Measurements from ENCODE around the gene ARL8B. TPM values are rescaled to one million over a fixed set of nuclear protein-coding genes. Genes with fewer than 3 reads are reported as not detected.
A peak's percentile ranks its signal among the peaks of the same experiment; 100 is the strongest.

The ARL8B gene
- polyA plus RNA-seq, 1 donor, result 39.9 TPM

DNA sequence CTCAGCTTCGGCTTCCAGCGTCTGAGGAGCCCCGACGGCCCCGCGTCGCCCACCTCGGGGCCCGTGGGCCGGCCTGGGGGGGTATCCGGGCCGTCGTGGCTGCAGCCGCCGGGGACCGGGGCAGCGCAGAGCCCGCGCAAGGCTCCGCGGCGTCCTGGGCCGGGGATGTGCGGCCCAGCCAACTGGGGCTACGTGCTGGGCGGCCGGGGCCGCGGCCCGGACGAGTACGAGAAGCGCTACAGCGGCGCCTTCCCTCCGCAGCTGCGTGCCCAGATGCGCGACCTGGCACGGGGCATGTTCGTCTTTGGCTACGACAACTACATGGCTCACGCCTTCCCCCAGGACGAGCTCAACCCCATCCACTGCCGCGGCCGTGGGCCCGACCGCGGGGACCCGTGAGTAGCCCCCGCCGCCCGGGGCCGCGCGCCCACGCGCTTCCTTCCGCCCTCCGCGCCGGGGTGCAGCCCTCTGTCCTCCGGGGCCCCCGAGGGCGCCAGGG lies 65.9 kb downstream of the ARL8B start:
- DNase-seq, result peak; percentile 55

DNA sequence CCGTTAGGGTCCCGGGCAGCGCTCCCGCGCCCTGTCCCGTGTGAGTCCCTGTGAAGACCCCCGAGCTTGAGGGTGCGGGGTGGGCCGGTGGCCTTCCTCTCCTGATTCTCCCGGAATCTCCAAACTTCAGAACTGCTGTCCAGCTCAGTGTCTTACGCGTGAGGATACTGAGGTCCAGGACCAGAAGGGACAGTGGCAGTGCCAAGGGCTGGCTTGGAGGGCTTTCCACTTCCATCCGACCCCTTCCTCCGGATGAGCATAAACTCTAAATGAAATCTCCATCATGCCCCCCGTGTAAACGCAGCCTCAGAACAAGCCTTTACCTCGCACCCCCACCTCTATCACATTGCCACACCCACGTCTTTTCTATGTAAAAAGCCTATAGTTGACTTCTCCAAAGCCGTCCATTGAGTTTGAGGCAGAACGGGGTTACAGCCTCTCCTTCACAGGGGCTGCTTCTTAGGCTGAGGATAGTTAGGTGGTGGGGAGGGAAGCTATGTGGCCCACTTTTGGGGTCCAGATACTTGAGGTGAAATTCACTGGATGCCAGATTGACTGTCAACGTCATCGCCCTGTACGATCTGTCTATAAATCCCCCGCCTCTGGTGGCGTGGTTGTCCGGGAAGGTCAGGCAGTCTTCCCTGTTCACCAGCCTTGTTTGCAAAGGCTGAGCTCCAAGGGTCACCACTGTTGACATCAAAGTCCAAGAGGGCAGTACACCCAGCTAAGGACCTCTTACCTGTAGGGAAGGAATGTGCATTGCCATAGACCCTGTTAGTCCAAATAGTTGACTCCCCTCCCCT lies 66.5 kb downstream of the ARL8B start:
- peak; percentile 23 for DNase-seq

DNA sequence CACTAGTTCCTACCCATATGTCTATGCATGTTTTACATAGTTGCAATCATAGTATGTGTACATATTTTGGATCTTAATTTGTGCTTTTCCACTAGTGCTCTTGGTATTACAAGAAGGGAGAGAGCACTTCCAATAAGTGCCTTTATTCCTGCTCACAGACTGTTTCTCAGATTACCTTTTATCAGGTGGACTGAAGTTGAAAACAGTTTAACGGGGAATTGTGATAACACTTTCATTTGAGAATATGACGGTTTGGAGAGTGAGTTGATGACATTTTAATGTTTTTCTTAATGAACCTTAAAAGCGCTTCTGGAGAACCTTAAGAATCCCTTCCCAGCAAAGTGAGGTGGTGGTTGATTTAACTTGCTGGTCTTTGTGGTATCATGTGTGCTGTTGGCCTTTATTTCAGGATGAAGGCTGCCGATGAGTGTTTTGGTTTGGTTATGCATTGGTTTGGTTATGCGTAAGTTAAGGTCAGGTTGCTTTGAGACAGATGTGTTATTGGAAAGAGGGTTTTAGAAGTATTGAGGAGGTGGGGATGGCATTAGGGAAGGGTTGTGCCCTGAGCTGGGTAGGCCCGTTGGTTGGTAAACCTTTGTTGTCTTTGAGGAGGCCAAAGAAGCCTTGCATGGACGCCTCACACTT lies 68.2 kb downstream of the ARL8B start:
- DNase-seq, result no peak

DNA sequence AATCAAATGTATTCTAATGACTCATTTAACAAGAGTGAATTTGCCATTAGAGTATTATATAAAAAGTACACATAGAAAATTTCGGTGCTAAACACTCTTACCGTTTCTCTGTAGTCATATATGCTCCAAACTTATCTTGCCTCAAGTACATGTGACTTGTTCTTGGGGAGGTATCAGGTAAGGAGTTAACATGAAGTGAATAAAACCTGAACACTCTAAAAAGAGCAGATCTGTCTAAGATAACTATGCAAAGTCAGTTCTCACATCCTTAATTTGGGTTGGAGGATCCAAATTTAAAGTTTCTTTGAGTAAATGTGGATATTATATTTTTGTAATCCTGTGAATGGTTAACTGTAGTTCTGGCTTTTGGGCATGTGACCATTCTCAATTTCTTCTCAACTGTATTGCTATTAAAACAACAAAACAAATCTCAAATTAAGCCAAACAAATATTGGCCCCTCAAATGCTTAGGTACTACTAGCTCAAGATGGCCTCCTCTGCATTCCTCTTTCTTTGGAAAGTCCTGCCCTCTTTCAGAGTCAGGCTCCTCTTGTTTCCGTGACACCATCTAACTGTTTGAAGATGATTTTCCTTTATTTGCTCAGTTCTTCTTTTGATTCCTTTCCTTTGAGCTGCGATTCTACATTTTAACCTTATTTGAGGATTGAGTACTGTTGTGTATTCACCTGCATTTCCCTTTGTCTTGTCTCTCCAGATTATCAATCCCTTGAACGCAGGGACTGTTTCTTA lies 69.6 kb downstream of the ARL8B start:
- no peak for DNase-seq

DNA sequence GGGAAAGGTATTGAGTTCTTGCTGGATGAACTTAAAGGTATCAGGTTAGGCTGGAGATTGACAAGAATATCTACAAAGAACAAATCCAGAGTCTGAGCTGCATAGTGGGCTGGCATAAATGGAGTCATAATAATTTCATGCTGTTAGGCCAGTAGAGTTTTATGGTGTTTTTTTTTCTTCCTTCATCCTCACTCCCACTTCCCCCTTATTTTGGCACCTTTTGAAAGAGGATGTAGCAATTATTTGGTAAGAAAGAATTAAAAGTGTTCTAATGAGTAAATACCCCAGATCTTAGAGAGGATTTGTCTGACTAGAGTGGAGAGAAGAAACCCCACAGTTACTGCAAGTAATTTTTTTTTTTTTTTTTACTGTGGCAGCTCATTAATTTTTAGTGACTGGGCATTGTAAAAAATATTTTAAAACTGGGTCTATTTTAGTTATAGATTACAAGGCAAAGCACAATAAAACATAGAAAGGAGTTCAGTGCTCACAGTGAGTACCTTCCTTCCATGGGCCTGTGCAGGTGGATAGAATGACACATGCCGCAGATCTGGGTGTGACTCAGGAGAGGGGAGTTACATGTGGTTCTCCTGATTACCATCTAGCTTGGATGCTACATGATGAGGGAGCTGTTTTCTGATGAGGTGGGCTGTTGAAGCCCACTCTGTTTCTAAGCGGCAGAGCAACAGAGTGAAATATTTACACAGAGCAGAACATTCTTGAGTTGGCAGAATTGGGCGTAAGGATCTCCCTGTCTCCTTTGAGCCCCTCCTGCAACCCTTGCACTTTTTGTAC lies 70.7 kb downstream of the ARL8B start:
- DNase-seq, result no peak

DNA sequence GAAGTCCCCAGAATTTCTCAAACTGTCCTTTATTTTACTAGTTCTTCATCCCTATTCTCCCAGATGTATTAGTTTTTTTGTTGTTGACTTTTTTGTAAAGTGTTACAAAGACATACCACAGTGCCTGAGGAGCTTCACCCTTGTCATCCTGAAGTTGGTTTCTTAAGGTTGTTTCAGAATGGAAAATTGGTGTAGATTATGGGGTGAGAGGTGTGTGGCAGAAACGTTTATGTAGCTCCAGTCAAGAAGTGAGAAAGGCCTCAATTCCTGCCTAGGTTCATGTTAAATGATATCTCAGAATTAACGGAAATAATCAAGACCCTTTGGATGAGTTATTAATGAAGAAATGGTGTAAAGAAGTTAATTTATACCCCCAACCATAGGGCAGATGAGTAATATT lies 72.2 kb downstream of the ARL8B start:
- DNase-seq, result no peak

DNA sequence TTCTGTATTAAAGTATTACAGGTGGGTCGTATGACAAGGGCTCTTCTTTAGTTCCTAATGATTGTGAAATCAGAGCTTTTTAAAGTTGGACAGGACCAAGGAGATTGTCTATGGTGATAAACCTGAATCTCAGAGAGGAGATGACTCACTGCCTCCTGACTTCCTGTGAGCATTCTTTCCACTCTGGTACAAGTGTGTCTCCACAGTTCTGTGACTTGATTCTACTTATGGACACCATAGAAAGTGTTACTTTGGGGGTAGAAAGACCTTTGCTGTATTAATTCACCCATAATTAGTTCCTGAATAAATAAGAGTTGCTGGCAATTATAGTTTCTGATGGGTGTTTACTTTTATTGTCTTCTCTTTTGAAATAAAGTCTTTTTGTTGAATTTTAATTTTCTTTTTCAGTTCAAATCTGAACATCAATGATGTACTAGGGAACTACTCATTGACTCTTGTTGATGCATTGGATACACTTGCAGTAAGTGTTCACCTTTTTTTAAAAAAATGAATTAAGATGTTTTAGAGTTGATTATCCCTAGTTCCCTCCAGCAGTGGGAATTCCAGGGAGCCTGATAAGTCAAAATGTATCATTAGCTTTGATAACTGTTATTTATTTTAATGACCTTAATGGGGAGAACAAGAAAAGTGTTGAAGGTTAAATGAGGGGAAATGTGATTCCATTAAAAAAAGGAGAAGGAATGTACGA lies 72.9 kb downstream of the ARL8B start:
- DNase-seq, result no peak

DNA sequence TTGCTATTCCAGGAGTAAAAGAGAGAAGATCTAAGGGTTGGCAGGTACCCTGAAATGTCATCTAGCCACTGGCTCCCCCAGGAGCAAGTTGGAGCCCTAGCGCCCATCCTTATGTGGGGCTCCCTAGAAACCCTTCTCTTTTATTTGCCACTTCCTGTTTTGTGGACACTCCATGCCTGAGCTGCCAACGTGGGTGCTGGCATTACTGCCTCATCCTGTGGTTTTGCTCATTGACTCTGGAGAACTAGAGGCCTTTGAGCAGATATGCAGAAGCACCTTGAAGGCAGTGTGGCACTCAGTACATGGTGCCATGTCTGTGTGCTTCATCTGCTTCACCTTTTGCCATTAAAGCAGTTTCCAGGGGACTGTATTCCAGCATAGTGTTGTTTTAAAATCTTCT lies 73.5 kb downstream of the ARL8B start:
- DNase-seq, result no peak

DNA sequence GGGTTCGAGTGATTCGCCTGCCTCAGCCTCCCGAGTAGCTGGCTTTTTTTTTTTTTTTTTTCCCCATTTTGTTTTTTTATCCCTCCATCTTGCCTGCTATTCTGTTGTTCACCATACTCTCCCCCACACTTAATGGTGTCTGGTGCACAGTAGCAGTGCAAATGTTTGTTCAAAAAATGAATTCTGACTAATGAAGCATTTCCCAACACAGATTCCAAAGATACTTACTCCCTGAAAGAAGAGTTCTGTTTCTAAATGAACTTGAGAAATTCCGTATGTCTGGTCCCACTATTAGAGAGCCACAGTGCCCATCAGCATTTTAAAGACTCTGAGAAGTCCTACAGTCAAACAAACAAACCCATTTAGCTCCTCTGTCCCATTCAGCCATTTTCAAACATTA lies 74.9 kb downstream of the ARL8B start:
- no peak for DNase-seq

DNA sequence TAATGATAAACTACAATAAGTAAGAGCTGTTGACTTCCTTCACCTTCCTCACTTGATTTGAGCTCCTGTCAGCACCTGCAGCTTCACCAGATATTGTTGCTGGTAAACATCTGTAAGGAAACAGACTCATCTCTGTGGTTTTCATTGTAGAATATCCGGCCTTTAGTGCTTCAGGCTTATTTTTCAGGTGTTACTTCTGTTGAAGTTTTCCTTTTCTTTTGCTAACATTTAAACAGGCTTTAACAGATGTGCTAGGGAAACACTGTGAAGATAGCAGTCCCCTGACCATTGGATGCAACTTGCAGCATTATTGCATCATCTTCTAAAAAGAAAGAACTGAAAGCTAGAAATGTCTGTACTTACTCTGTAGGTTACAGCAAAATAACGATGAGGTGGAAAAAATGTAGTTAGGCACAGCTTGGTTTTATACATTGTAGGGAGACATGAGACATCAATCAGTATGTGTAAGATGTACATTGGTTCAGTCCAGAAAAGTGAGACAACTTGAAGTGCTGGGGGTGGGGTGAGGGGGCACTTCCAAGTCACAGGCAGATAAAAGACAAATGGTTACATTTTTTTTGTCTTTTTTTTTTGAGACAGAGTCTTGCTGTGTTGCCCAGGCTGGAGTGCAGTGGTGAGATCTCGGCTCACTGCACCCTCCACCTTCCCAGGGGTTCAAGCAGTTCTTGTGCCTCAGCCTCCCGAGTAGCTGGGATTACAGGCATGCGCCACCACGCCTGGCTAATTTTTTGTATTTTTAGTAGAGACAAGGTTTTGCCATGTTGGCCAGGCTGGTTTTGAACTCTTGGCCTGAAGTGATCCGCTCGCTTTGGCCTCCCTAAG lies 75.6 kb downstream of the ARL8B start:
- DNase-seq, result no peak

DNA sequence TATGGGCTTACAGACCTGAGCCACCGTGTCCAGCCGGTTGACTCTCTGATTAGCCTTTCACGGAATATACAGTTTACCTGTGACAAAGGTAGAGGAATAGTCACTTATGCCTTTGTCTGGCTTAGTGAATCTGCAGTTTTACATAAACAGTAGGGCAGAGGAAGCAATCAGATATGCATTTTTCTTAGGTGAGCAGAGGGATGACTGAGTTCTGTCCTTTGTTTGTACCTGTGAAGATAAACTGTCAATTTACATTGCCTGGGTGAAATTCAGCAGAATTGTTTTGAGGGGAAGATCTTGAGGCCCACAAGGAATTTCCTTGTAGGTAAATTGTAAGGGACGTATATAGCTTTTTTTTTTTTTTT lies 76.2 kb downstream of the ARL8B start:
- DNase-seq, result no peak

DNA sequence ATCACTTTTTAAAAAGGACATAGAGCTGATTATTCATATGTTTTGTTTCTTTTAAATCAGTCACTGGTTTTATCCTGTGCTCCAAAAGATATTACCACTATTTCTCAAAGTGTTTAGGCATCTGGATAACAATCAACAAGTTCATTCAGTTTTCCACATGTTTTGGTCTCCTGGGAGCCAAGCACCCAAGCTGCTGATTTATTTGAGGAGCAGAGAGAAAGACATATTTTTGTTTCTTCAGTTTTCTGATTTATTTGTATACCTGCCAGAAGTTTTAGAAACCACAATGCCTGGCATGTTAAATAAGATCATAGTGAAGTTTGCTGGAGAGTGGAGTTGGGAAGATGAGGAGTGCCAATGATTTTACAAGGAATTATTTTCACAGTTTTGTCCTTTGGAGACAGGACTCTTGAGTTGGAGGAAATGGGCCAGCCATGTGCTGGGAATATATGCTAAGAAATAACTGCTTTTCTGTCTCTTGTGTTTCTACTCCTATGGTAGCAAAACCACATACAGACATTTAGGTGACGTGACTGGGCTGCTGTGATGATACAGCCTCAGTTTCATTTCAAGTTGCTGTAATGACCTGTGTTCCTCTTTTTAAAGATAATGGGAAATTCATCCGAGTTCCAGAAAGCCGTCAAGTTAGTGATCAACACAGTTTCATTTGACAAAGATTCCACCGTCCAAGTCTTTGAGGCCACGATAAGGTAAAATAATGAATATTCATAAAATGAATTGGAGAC lies 77.1 kb downstream of the ARL8B start:
- no peak for DNase-seq

DNA sequence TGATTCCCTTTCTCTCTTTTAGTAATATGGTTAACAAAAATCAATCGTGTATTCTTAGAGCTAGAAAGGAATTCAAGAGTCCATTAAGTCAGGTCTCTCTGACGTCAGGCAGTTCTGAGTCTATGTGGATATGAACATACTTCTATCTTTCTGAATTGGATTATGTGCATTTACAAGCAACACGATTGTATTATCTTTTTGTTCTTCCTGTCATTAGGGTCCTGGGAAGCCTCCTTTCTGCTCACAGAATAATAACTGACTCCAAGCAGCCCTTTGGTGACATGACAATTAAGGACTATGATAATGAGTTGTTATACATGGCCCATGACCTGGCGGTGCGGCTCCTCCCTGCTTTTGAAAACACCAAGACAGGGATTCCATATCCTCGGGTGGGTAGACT lies 79.4 kb downstream of the ARL8B start:
- DNase-seq, result no peak

DNA sequence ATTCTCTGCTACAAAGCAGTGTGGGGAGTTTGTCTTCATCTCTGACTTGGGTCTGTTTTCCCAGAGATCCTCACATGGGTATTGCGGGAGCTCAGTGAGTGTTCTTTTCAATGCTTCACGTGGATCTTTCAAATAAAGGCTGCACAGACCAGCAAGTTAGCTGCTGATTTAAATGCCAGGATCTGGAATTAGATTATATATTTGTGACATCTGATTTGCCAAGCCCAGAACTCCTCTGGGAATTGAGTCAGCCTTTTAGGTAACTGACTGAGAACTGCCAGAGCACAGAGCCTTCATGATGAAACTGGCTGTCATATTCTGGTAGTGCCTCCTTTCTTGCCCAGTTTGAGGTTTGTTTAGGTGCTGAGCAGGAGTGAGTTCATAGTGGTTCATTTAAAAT lies 80.1 kb downstream of the ARL8B start:
- no peak for DNase-seq

DNA sequence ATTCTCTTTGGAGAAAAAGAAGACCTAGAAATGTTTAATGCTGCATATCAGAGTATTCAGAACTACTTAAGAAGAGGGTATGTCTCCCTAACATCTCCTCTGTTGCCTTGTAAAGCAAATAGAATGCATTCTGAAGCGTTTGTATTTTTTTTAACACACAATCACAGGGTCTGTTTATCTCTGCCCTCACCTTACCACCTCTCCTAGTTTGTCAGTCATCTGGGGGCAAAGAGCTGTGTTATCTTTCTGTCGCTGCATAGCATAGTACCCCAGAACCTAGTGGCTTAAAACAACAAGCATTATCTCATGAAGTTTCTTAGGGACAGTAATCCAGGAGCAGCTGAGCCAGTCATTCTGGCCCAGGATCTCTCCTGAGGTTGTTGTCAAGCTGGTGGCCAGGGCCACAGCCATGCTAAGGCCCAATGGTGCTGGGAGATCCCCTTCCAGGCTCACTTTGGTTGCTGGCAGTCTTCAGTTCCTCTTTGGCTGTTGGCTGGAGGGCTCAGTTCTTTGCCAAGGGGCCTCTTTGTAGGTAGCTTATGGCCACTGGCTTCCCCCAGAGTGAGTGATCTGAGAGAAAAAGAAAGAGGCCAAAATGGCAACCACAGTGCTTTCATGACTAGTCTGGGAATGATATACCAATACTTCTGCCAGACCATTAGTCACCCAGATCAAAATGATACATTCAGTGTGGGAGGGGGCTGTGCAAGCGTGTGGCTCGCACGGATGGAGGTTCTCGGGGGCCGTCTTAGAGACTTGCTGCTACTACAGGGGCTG lies 83.3 kb downstream of the ARL8B start:
- DNase-seq, result no peak

DNA sequence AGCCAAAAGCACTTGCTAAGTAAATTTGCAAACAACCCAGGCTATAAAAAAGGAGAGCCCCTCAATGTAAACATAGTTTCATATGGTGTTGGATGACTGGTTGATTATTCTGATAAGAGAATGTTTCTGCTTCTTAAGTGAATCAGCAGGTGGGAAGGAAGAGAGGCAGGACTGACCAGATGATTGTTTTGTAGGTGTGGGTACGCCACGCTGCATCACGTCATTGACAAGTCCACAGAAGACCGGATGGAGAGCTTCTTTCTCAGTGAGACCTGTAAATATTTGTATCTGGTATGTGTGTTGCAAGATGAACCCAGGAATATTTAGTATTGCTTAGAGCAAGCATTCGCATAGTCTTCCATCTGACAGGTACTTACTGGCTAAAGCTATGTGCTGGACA lies 88.8 kb downstream of the ARL8B start:
- DNase-seq, result no peak

DNA sequence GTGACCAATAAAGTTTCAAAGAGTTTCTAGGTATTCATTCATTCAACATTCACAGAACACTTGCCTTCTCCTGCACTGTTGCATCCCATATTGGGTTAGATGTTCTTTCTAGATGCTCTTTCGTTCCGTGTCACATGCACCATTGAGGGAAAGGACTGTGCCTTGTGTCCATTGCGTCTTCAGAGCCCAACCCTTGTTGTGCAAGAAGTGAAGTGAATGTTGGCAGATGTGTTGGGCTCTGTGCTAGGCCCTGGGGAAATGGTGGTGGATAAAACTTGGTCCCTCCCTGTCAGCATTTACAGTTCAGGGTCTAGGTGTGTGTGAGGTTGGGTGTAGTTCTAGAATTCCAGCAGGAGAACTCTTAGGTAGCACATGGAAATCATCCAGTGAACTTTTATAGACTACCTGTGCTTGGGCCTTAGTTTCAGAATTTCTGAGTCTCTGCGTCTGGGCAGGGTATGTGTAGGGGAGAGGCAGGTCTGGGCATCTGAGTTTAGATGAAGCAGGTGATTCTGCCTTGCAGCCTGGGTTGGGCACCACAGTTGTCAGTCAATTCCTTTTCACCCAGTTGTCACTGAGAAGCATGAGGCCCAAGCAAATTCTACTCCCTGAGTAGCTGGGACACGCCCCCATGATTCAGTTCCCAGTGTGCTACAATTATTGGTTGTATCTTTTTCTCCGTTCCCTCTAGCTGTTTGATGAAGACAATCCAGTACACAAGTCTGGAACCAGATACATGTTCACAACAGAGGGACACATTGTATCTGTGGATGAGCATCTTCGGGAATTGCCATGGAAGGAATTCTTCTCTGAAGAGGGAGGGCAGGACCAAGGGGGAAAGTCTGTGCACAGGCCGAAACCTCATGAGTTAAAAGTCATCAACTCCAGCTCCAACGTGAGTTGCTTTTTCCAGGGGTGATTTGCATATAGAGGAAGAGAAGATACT lies 90.8 kb downstream of the ARL8B start:
- no peak for DNase-seq

DNA sequence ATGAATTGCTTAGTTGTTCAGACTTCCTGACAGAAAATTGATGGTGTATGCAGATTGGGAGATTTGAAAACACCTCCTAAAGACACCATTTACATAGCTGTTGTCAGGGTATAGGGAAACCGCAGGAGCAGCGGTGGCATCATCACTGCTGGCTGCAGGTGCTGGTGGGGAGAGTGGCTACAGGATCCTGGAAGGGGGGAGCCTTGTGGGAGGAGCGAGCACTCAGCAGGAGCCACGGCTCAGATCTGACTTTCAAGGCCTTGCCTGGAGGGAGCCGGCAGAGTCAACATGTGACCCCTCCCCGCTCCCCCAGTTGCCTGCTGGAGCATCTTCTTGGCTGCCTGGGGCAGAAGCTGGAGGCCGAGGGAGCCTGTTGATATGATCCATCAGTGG lies 91.5 kb downstream of the ARL8B start:
- no peak for DNase-seq
